Occipital lobe (tissue), 2 donors: ENCODE data around the gene CCDC24. TPM values are rescaled to one million over a fixed set of nuclear protein-coding genes. Genes with fewer than 3 reads are reported as not detected.

Source experiments
- DNase-seq: peaks from one replicate; lab custom pipeline; 2025; lab: John Stamatoyannopoulos, UW
- total RNA-seq: library from RNA; depleted of rRNA; stranded (reverse); fragments of >200 nt; gene quantifications from one replicate; pipeline ENCODE4 v1.2.3, GENCODE V29; 2014

The CCDC24 gene
- total RNA-seq, 1 donor from 2014 or later = 7.2 TPM

DNA sequence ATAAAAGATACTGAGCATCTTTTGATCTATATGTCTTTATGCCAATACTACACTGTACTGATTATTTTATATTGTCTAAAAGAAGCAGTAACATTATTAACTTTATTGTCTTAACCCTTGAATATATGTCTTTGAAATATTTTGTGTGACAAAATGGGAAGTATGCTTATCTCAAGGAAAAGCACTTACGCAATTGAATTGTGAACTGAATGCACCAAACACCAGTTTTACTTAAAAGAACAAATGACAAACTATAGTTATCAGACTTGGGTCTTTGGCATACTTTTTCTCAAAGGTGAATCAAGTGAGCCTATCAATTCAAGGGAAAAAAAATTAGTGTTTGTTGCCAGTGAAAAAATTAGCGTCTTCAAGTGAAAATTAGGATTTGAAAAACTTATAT lies 49.0 kb downstream of the CCDC24 start:
- no peak for DNase-seq

DNA sequence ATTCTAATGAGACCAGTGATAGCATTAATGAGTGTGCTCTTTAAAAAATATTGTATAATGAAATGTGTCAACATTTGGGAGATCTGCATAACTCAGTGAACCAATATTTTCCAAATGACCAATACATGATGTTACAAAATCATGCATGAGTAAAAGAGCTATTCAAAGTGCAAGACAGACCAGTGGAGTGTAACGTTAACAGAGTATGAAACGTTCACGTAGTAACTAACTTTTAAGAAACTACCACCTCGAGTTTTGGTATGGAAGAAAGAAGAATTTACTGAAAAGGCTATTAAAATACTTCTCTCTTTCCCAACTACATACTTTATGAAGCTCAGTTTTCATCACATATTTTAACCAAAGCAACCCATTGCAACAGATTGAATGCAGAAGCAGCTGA lies 49.4 kb downstream of the CCDC24 start:
- no peak for DNase-seq

- no peak for DNase-seq
Observed at GRCh38 chr1:44043176-44044070, 52.0 kb downstream of the CCDC24 start.

DNA sequence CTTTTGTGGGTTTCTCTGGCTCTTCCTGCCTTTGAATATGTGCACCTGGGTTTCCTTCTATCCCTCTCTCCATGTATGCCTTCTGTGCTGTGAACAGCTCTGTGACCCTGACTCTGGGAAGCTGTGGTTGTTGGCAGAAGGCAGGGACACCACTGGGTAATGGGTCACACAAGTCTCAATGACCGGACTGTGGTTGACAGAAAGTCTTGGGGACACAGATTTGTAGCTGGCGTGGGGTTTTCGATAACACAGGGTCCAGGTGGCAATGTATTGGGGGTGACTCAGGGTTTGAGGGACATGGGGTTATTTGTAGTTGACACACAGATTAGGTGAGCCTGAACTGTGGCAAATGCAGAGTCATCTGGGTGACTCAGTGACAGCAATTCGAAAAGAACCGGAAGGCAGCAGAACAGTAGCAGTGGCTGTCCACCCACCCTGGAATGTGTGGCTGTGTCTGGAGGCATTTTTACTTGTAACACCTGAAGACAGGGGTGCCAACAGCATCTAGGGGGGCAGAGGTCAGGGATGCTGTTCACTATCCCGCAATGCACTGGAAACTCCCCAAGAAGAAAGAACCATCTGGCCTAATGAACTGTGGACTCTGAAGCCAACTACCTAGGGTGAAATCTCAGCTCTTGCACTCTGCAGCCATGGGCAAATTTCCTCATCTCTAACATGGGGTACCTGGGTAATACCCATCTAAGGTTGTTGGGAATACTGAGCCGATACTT lies 52.8 kb downstream of the CCDC24 start:
- DNase-seq = no peak

DNA sequence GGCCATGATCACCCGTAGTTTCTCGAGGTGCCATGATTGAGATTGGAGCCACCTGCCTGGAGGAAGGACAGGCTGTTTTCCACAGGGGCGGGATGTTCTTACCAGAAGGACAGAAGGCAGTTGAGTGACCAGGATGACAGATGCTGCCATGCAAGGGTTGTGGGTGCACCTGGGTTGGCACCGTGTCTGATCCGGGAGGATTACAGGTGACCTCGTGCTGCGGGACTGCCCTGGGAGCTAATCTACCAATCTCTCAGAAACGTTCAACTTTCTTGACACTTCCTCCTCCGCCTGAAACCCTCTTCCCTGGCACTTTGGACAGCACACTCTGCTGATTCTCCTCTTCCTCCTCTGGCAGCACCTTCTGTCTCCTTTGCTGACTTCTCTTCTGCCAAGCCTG lies 53.7 kb downstream of the CCDC24 start:
- DNase-seq = no peak

Other genes with a start within 250 kb of the CCDC24 start
- gene ARTN, start 57.8 kb upstream of the CCDC24 start, total RNA-seq = 0.62 TPM
- 13.7 TPM for gene IPO13, start 44.6 kb upstream of the CCDC24 start, total RNA-seq
- gene DPH2, start 21.6 kb upstream of the CCDC24 start, total RNA-seq = 15.9 TPM
- gene ATP6V0B, start 16.6 kb upstream of the CCDC24 start, total RNA-seq = 183 TPM
- gene B4GALT2, start 12.4 kb upstream of the CCDC24 start, total RNA-seq = 93.9 TPM
- gene SLC6A9, start 39.9 kb downstream of the CCDC24 start, total RNA-seq = 3.0 TPM
- 0.31 TPM for gene KLF17, start 127.2 kb downstream of the CCDC24 start, total RNA-seq
- not detected for gene KLF18, start 150.0 kb downstream of the CCDC24 start, total RNA-seq
- gene DMAP1, start 221.9 kb downstream of the CCDC24 start, total RNA-seq = 31.5 TPM